GM23338 (cell line): ENCODE measurements around the gene PCBP3. TPM values are rescaled to one million over a fixed set of nuclear protein-coding genes. Genes with fewer than 3 reads are reported as not detected.
A peak's percentile ranks its signal among the peaks of the same experiment; 100 is the strongest.

Source experiments
- ATAC-seq: fragments of 200-7000 bp; cut with Tn5 transposase; 3 replicates; pipeline ENCODE4 v1.9.1; 2020
- DNase-seq: peaks from one replicate; pipeline ENCODE4 v3.0.0-alpha.2; 2015; ENCODE audit warnings: low spot score
- H2AFZ ChIP-seq: fragments of 200-600 bp; sonication (generic); 2 replicates; pipeline ENCODE4 v1.8.0; 2016; ENCODE audit warnings: antibody characterized with exemption, mild to moderate bottlenecking, moderate library complexity
- H3F3A ChIP-seq: fragments of 200-600 bp; sonication (generic); replicated peaks from 2 replicates; pipeline ENCODE4 v1.8.0; 2017; ENCODE audit warnings: antibody characterized with exemption, mixed run types, low read depth
- H3K27ac ChIP-seq: fragments of 200-600 bp; sonication (generic); 2 replicates; pipeline ENCODE4 v1.6.1; 2016; ENCODE audit warnings: low read depth
- H3K27me3 ChIP-seq: fragments of 200-600 bp; sonication (generic); 2 replicates; pipeline ENCODE4 v1.8.0; 2016; ENCODE audit warnings: mild to moderate bottlenecking, mixed run types, moderate library complexity; ENCODE audit not compliant: insufficient read depth
- H3K36me3 ChIP-seq: fragments of 200-600 bp; sonication (generic); 2 replicates; pipeline ENCODE4 v1.8.0; 2016; ENCODE audit warnings: mild to moderate bottlenecking; ENCODE audit not compliant: insufficient read depth
- H3K4me1 ChIP-seq: fragments of 200-600 bp; sonication (generic); 2 replicates; pipeline ENCODE4 v1.8.0; 2016; ENCODE audit warnings: mild to moderate bottlenecking, moderate library complexity; ENCODE audit not compliant: insufficient read depth
- H3K4me2 ChIP-seq: fragments of 200-600 bp; sonication (generic); 2 replicates; pipeline ENCODE4 v1.7.1; 2017; ENCODE audit warnings: mixed run types
- H3K4me3 ChIP-seq: fragments of 200-600 bp; sonication (generic); 2 replicates; pipeline ENCODE4 v1.6.1; 2016; ENCODE audit warnings: mixed run types
- H3K79me2 ChIP-seq: fragments of 200-600 bp; sonication (generic); replicated peaks from 2 replicates; pipeline ENCODE4 v1.8.0; 2017; ENCODE audit warnings: mild to moderate bottlenecking; ENCODE audit not compliant: insufficient read depth
- H3K9me2 ChIP-seq: fragments of 200-600 bp; sonication (generic); 2 replicates; pipeline ENCODE4 v1.8.0; 2017; ENCODE audit not compliant: insufficient read depth
- H4K20me1 ChIP-seq: fragments of 200-600 bp; sonication (generic); replicated peaks from 2 replicates; pipeline ENCODE4 v1.8.0; 2017; ENCODE audit warnings: mild to moderate bottlenecking; ENCODE audit not compliant: insufficient read depth
- H3K27ac Mint-ChIP-seq: 2 replicates; pipeline ENCODE4 v1.8.0; 2020; ENCODE audit warnings: inconsistent platforms, mild to moderate bottlenecking, moderate library complexity, mixed read lengths
- H3K27me3 Mint-ChIP-seq: 3 replicates; pipeline ENCODE4 v1.8.0; 2022; ENCODE audit warnings: low read depth, mild to moderate bottlenecking, moderate library complexity, mixed read lengths, inconsistent platforms; ENCODE audit not compliant: insufficient read depth, poor library complexity
- H3K36me3 Mint-ChIP-seq: 3 replicates; pipeline ENCODE4 v1.8.0; 2021; ENCODE audit warnings: low read depth, mild to moderate bottlenecking, inconsistent platforms, moderate library complexity, mixed read lengths
- H3K4me1 Mint-ChIP-seq: 3 replicates; pipeline ENCODE4 v1.8.0; 2020; ENCODE audit warnings: mild to moderate bottlenecking, inconsistent platforms, mixed read lengths
- H3K4me3 Mint-ChIP-seq: 3 replicates; pipeline ENCODE4 v1.8.0; 2021; ENCODE audit warnings: moderate library complexity, mild to moderate bottlenecking, inconsistent platforms, mixed read lengths
- H3K9me3 Mint-ChIP-seq: 3 replicates; pipeline ENCODE4 v1.8.0; 2020; ENCODE audit warnings: moderate library complexity, mild to moderate bottlenecking, inconsistent platforms, mixed read lengths
- EZH2phosphoT487 ChIP-seq: fragments of 200-600 bp; sonication (generic); IDR thresholded peaks from one replicate; pipeline ENCODE4 v1.8.1; 2018; ENCODE audit warnings: antibody characterized with exemption; ENCODE audit not compliant: unreplicated experiment
- JUNB ChIP-seq: IDR thresholded peaks from one replicate; pipeline ENCODE4 v1.6.1; 2016; ENCODE audit warnings: antibody characterized with exemption; ENCODE audit not compliant: unreplicated experiment
- NANOG ChIP-seq: IDR thresholded peaks from 2 replicates; pipeline ENCODE4 v1.6.1; 2016; ENCODE audit warnings: antibody characterized with exemption, borderline replicate concordance
- STAT1 ChIP-seq: IDR thresholded peaks from one replicate; pipeline ENCODE4 v1.6.1; 2016; ENCODE audit warnings: antibody characterized with exemption; ENCODE audit not compliant: unreplicated experiment
- ZNF114 ChIP-seq: fragments of 250-450 bp; sonication (Bioruptor Pico); IDR thresholded peaks from 2 replicates; pipeline ENCODE4 v1.5.0; 2020; ENCODE audit warnings: mild to moderate bottlenecking, moderate library complexity
- ZNF331 ChIP-seq: fragments of 250-450 bp; sonication (Bioruptor Pico); IDR thresholded peaks from 2 replicates; pipeline ENCODE4 v1.5.0; 2020; ENCODE audit warnings: low read depth, mild to moderate bottlenecking, moderate library complexity
- polyA plus RNA-seq: library from polyadenylated mRNA; unstranded; fragments of >200 nt; fragmentation: Nextera tagmentation; extraction: Ambion mirVana; gene quantifications from 2 replicates; pipeline ENCODE4 v1.2.1, GENCODE V29; 2016
- total RNA-seq: library from RNA; depleted of rRNA; stranded (reverse); fragments of >200 nt; shearing (Covaris generic); gene quantifications from 2 replicates; pipeline ENCODE4 v1.2.3, GENCODE V29; 2014
- TF ChIP-seq, protein P1 (sequence below): fragments of 250-450 bp; sonication (Bioruptor Pico); IDR thresholded peaks from 2 replicates; pipeline ENCODE4 v1.5.0; 2020; ENCODE audit warnings: mild to moderate bottlenecking, moderate library complexity
- TF ChIP-seq, protein P2 (sequence below): IDR thresholded peaks from one replicate; pipeline ENCODE4 v1.6.1; 2018; ENCODE audit warnings: antibody characterized with exemption; ENCODE audit not compliant: unreplicated experiment

PCBP3 gene
- total and polyA plus RNA-seq, 2 experiments from 2014 or later: 7.1 to 9.1 TPM

DNA sequence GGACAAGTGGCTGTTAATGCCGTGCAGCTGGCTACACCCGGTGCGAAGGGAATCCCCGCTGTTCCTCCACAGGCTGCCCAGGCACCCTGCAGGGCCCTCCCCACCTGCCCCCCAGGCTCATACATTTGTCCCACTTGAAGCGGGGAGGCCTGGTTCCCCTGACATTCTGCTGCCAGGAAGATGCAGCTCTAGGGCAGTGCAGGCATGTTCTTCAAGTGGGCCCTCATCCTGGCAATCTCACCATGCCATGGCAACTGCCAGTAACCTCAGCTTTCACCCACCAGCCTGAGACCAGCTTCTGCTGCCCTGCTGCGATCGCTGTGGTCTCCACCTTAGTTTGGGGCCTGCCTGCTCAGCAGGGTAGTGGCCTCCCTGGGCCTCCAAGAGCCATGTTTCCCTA, 186.1 kb downstream of the PCBP3 start:
- no peak overlapping the region for H2AFZ ChIP-seq
- ATAC-seq (no peak), DNase-seq (no peak)
- no peaks in the 10 kb centered on the region for H4K20me1 ChIP-seq
- H3K27ac ChIP-seq: no peak overlapping the region
- peaks cover 3% of the 10 kb centered on the region; the same call in 2 of the 3 replicates for H3K4me1 Mint-ChIP-seq
- no peaks in the 10 kb centered on the region for H3K79me2 ChIP-seq
- no peak overlapping the region for H3K27ac Mint-ChIP-seq
- no peak overlapping the region for H3K4me3 Mint-ChIP-seq
- H3K27me3 Mint-ChIP-seq: peaks cover 15% of the 10 kb centered on the region
- no peaks in the 10 kb centered on the region for H3K4me1 ChIP-seq
- no peaks in the 10 kb centered on the region for H3K9me3 Mint-ChIP-seq
- no peaks in the 10 kb centered on the region; the same call in 2 of the 3 replicates for H3K36me3 Mint-ChIP-seq
- H3K9me2 ChIP-seq: no peaks in the 10 kb centered on the region
- no peaks in the 10 kb centered on the region for H3K27me3 ChIP-seq
- no peak overlapping the region for H3K4me3 ChIP-seq
- no peak overlapping the region for H3K4me2 ChIP-seq
- TF ChIP-seq ZNF331 (CRISPR knock-in tag) (no peak), NANOG (no peak)
- TF ChIP-seq, protein P1, sequence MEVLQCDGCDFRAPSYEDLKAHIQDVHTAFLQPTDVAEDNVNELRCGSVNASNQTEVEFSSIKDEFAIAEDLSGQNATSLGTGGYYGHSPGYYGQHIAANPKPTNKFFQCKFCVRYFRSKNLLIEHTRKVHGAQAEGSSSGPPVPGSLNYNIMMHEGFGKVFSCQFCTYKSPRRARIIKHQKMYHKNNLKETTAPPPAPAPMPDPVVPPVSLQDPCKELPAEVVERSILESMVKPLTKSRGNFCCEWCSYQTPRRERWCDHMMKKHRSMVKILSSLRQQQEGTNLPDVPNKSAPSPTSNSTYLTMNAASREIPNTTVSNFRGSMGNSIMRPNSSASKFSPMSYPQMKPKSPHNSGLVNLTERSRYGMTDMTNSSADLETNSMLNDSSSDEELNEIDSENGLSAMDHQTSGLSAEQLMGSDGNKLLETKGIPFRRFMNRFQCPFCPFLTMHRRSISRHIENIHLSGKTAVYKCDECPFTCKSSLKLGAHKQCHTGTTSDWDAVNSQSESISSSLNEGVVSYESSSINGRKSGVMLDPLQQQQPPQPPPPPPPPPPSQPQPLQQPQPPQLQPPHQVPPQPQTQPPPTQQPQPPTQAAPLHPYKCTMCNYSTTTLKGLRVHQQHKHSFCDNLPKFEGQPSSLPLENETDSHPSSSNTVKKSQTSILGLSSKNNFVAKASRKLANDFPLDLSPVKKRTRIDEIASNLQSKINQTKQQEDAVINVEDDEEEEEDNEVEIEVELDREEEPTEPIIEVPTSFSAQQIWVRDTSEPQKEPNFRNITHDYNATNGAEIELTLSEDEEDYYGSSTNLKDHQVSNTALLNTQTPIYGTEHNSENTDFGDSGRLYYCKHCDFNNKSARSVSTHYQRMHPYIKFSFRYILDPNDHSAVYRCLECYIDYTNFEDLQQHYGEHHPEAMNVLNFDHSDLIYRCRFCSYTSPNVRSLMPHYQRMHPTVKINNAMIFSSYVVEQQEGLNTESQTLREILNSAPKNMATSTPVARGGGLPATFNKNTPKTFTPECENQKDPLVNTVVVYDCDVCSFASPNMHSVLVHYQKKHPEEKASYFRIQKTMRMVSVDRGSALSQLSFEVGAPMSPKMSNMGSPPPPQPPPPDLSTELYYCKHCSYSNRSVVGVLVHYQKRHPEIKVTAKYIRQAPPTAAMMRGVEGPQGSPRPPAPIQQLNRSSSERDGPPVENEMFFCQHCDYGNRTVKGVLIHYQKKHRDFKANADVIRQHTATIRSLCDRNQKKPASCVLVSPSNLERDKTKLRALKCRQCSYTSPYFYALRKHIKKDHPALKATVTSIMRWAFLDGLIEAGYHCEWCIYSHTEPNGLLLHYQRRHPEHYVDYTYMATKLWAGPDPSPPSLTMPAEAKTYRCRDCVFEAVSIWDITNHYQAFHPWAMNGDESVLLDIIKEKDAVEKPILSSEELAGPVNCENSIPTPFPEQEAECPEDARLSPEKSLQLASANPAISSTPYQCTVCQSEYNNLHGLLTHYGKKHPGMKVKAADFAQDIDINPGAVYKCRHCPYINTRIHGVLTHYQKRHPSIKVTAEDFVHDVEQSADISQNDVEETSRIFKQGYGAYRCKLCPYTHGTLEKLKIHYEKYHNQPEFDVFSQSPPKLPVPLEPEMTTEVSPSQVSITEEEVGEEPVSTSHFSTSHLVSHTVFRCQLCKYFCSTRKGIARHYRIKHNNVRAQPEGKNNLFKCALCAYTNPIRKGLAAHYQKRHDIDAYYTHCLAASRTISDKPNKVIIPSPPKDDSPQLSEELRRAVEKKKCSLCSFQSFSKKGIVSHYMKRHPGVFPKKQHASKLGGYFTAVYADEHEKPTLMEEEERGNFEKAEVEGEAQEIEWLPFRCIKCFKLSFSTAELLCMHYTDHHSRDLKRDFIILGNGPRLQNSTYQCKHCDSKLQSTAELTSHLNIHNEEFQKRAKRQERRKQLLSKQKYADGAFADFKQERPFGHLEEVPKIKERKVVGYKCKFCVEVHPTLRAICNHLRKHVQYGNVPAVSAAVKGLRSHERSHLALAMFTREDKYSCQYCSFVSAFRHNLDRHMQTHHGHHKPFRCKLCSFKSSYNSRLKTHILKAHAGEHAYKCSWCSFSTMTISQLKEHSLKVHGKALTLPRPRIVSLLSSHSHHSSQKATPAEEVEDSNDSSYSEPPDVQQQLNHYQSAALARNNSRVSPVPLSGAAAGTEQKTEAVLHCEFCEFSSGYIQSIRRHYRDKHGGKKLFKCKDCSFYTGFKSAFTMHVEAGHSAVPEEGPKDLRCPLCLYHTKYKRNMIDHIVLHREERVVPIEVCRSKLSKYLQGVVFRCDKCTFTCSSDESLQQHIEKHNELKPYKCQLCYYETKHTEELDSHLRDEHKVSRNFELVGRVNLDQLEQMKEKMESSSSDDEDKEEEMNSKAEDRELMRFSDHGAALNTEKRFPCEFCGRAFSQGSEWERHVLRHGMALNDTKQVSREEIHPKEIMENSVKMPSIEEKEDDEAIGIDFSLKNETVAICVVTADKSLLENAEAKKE (CRISPR knock-in tag): no peak
- H3K36me3 ChIP-seq: no peaks in the 10 kb centered on the region
- no peaks in the 10 kb centered on the region for H3F3A ChIP-seq

DNA sequence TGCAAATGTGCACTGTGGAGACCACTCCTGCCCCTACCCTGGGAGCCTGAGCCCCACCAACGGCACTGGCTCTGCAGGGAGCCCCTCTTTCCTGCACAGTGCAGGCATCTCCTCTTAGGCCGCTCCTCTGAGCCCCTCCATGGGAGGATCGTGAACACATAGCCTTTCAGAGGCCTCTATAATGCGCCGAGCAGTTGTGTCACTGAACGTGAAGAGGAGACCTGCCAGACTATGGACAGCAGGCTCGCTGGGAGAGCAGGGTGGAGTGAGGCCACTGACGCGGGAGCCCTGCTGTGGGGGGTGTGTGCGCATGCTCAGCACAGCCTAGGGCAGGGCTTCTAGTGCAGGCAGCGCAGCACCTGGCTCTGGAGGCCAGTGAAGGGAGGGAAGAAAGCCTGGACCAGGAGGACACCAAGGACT, 186.7 kb downstream of the PCBP3 start:
- H3K4me2 ChIP-seq: no peak overlapping the region
- no peaks in the 10 kb centered on the region for H3K4me1 ChIP-seq
- Mint-ChIP-seq H3K27ac (no peak overlapping the region), H3K9me3 (no peaks in the 10 kb centered on the region), H3K27me3 (peaks cover 13% of the 10 kb centered on the region), H3K4me3 (no peak overlapping the region), H3K4me1 (peaks cover 3% of the 10 kb centered on the region; the same call in 2 of the 3 replicates), H3K36me3 (no peaks in the 10 kb centered on the region; the same call in 2 of the 3 replicates)
- no peak for DNase-seq
- H2AFZ ChIP-seq: no peak overlapping the region
- no peak for TF ChIP-seq JUNB
- TF ChIP-seq, protein P2, sequence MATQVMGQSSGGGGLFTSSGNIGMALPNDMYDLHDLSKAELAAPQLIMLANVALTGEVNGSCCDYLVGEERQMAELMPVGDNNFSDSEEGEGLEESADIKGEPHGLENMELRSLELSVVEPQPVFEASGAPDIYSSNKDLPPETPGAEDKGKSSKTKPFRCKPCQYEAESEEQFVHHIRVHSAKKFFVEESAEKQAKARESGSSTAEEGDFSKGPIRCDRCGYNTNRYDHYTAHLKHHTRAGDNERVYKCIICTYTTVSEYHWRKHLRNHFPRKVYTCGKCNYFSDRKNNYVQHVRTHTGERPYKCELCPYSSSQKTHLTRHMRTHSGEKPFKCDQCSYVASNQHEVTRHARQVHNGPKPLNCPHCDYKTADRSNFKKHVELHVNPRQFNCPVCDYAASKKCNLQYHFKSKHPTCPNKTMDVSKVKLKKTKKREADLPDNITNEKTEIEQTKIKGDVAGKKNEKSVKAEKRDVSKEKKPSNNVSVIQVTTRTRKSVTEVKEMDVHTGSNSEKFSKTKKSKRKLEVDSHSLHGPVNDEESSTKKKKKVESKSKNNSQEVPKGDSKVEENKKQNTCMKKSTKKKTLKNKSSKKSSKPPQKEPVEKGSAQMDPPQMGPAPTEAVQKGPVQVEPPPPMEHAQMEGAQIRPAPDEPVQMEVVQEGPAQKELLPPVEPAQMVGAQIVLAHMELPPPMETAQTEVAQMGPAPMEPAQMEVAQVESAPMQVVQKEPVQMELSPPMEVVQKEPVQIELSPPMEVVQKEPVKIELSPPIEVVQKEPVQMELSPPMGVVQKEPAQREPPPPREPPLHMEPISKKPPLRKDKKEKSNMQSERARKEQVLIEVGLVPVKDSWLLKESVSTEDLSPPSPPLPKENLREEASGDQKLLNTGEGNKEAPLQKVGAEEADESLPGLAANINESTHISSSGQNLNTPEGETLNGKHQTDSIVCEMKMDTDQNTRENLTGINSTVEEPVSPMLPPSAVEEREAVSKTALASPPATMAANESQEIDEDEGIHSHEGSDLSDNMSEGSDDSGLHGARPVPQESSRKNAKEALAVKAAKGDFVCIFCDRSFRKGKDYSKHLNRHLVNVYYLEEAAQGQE: no peak
- no peak for TF ChIP-seq ZNF331 (CRISPR knock-in tag)
- no peak for TF ChIP-seq ZNF114 (CRISPR knock-in tag)
- no peak for TF ChIP-seq EZH2phosphoT487
- TF ChIP-seq STAT1: no peak
- no peak overlapping the region for H3K4me3 ChIP-seq
- ATAC-seq: peak; percentile 52
- no peaks in the 10 kb centered on the region for H3K79me2 ChIP-seq
- H3K27ac ChIP-seq: no peak overlapping the region
- no peaks in the 10 kb centered on the region for H3K36me3 ChIP-seq
- no peaks in the 10 kb centered on the region for H3F3A ChIP-seq
- H3K27me3 ChIP-seq: no peaks in the 10 kb centered on the region
- H3K9me2 ChIP-seq: no peaks in the 10 kb centered on the region
- H4K20me1 ChIP-seq: no peaks in the 10 kb centered on the region
